ENCODE results near the gene GALNT3.

Gene GALNT3

GRCh38 chr2:165725421-165725820 is 68.6 kb downstream of the GALNT3 start:
- no peaks in the 10 kb centered on the region for H3K9me3 ChIP-seq (ENCODE audit: control insufficient read depth, insufficient read depth, low read depth, low read length)
- ChIA-PET CTCF (no interaction called here), POLR2A (no interaction called here)
- no peak overlapping the region for H3K27ac ChIP-seq (ENCODE audit: extremely low read depth, low read depth, low read length)
- H3K4me3 ChIP-seq (ENCODE audit: low read depth, low read length): no peak overlapping the region
- no peaks in the 10 kb centered on the region for H3K36me3 ChIP-seq (ENCODE audit: control insufficient read depth in 2 of 2, insufficient read depth in 1 of 2, low read length in 2 of 2)
- no peaks in the 10 kb centered on the region for H3K4me1 ChIP-seq (ENCODE audit: control insufficient read depth, insufficient read depth, low read length)
- no peak for TF ChIP-seq ZNF433 (tag by site-specific recombination; IDR thresholded peaks at IDR 0.05; ENCODE audit: low read depth)
- TF ChIP-seq EGR2 (tag by site-specific recombination; IDR thresholded peaks at IDR 0.05; ENCODE audit: low read depth): no peak
- no peak for TF ChIP-seq ZNF391 (tag by site-specific recombination; IDR thresholded peaks at IDR 0.05; ENCODE audit: borderline replicate concordance, low read depth)
- no peak for TF ChIP-seq ZNF596 (tag by site-specific recombination; IDR thresholded peaks at IDR 0.05)
- TF ChIP-seq ZNF311 (tag by site-specific recombination; IDR thresholded peaks at IDR 0.05; ENCODE audit: borderline replicate concordance): no peak
- TF ChIP-seq ZNF48 (tag by site-specific recombination; IDR thresholded peaks at IDR 0.05): no peak

GRCh38 chr2:165720511-165720910 is 73.5 kb downstream of the GALNT3 start:
- Histone ChIP-seq H3K9me3 (ENCODE audit: control insufficient read depth, insufficient read depth, low read depth, low read length) (no peaks in the 10 kb centered on the region), H3K4me3 (ENCODE audit: low read depth, low read length) (no peak overlapping the region), H3K4me1 (ENCODE audit: control insufficient read depth, insufficient read depth, low read length) (no peaks in the 10 kb centered on the region), H3K36me3 (ENCODE audit: control insufficient read depth in 2 of 2, insufficient read depth in 1 of 2, low read length in 2 of 2) (no peaks in the 10 kb centered on the region), H3K27ac (ENCODE audit: extremely low read depth, low read depth, low read length) (no peak overlapping the region)
- ChIA-PET POLR2A (no interaction called here), CTCF (no interaction called here)
- TF ChIP-seq ZNF664 (tag by site-specific recombination; IDR thresholded peaks at IDR 0.05) (no peak), FEZF1 (tag by site-specific recombination; IDR thresholded peaks at IDR 0.05) (peak; percentile 37), GLIS2 (tag by site-specific recombination; IDR thresholded peaks at IDR 0.05) (no peak)

- TF ChIP-seq TCF7L2 (IDR thresholded peaks at IDR 0.05; ENCODE audit: borderline replicate concordance, low read depth, low read length) (no peak), ZNF660 (tag by site-specific recombination; IDR thresholded peaks at IDR 0.05) (no peak), KLF9 (tag by site-specific recombination; IDR thresholded peaks at IDR 0.05; ENCODE audit: low read depth) (no peak), ZNF221 (tag by site-specific recombination; IDR thresholded peaks at IDR 0.05; ENCODE audit: borderline replicate concordance) (no peak), PRDM4 (tag by site-specific recombination; IDR thresholded peaks at IDR 0.05) (no peak), ZNF157 (tag by site-specific recombination; IDR thresholded peaks at IDR 0.05) (no peak), KLF1 (tag by site-specific recombination; IDR thresholded peaks at IDR 0.05) (no peak), ZFP69B (tag by site-specific recombination; IDR thresholded peaks at IDR 0.05) (no peak)
- ChIA-PET POLR2A (no interaction called here), CTCF (interaction anchor here (1.0 kb wide), 1 partner anchor 20 kb away, joined by 3 read pairs; no protein-coding TSS in a partner anchor)
- Histone ChIP-seq H3K36me3 (ENCODE audit: control insufficient read depth in 2 of 2, insufficient read depth in 1 of 2, low read length in 2 of 2) (no peaks in the 10 kb centered on the region), H3K9me3 (ENCODE audit: control insufficient read depth, insufficient read depth, low read depth, low read length) (no peaks in the 10 kb centered on the region), H3K4me3 (ENCODE audit: low read depth, low read length) (no peak overlapping the region), H3K4me1 (ENCODE audit: control insufficient read depth, insufficient read depth, low read length) (no peaks in the 10 kb centered on the region), H3K27ac (ENCODE audit: extremely low read depth, low read depth, low read length) (no peak overlapping the region)
Observed at GRCh38 chr2:165718610-165719210, 75.3 kb downstream of the GALNT3 start.

GRCh38 chr2:165716091-165716490 is 78.0 kb downstream of the GALNT3 start:
- Histone ChIP-seq H3K9me3 (ENCODE audit: control insufficient read depth, insufficient read depth, low read depth, low read length) (no peaks in the 10 kb centered on the region), H3K27ac (ENCODE audit: extremely low read depth, low read depth, low read length) (no peak overlapping the region), H3K4me3 (ENCODE audit: low read depth, low read length) (no peak overlapping the region), H3K4me1 (ENCODE audit: control insufficient read depth, insufficient read depth, low read length) (no peaks in the 10 kb centered on the region), H3K36me3 (ENCODE audit: control insufficient read depth in 2 of 2, insufficient read depth in 1 of 2, low read length in 2 of 2) (no peaks in the 10 kb centered on the region)
- ChIA-PET CTCF (no interaction called here), POLR2A (no interaction called here)
- TF ChIP-seq ZBTB48 (tag by site-specific recombination; IDR thresholded peaks at IDR 0.05): no peak
- TF ChIP-seq GLI4 (tag by site-specific recombination; IDR thresholded peaks at IDR 0.05): no peak
- TF ChIP-seq ZNF239 (tag by site-specific recombination; IDR thresholded peaks at IDR 0.05): no peak
- no peak for TF ChIP-seq ZNF2 (tag by site-specific recombination; IDR thresholded peaks at IDR 0.05)
- TF ChIP-seq IKZF3 (tag by site-specific recombination; IDR thresholded peaks at IDR 0.05): no peak
- no peak for TF ChIP-seq ZNF398 (tag by site-specific recombination; IDR thresholded peaks at IDR 0.05)
- TF ChIP-seq ZNF280C (tag by site-specific recombination; IDR thresholded peaks at IDR 0.05): no peak
